Spleen (tissue), 11 donors: ENCODE measurements around the gene PRICKLE1. TPM values are rescaled to one million over a fixed set of nuclear protein-coding genes. Genes with fewer than 3 reads are reported as not detected.

Experiments
- DNase-seq: peaks from one replicate; pipeline ENCODE4 v3.0.0-alpha.2; 2020
- H3K27ac ChIP-seq, 8 donors: fragments of 200-600 bp; sonication (generic) in 7 of 8; 1 replicate in 4 of 8; 2 replicates in 4 of 8; pipeline versions ENCODE4 v1.5.0 to v1.8.0; 2016 to 2021; ENCODE audit warnings: inconsistent platforms in 4 of 8, mild to moderate bottlenecking in 4 of 8, moderate library complexity in 1 of 8
- H3K27me3 ChIP-seq, 7 donors: fragments of 200-600 bp; sonication (generic) in 6 of 7; replicated peaks in 1 of 7; 1 replicate in 4 of 7; 2 replicates in 3 of 7; pipeline versions ENCODE4 v1.5.0 to v1.8.0; 2016 to 2021; ENCODE audit warnings: inconsistent platforms in 3 of 7, mild to moderate bottlenecking in 1 of 7
- H3K36me3 ChIP-seq, 6 donors: fragments of 200-600 bp; sonication (generic) in 5 of 6; 1 replicate in 4 of 6; 2 replicates in 2 of 6; pipeline versions ENCODE4 v1.5.0 to v1.8.0; 2016 to 2021; ENCODE audit warnings: inconsistent platforms in 2 of 6
- H3K4me1 ChIP-seq, 6 donors: fragments of 200-600 bp; sonication (generic) in 5 of 6; 1 replicate in 3 of 6; 2 replicates in 3 of 6; pipeline versions ENCODE4 v1.5.0 to v1.8.0; 2016 to 2021; ENCODE audit warnings: inconsistent platforms in 3 of 6
- H3K4me3 ChIP-seq, 8 donors: fragments of 200-600 bp; sonication (generic) in 7 of 8; 1 replicate in 4 of 8; 2 replicates in 4 of 8; pipeline versions ENCODE4 v1.5.0 to v1.8.0; 2016 to 2021; ENCODE audit warnings: inconsistent platforms in 4 of 8, mild to moderate bottlenecking in 4 of 8, moderate library complexity in 2 of 8
- H3K9me3 ChIP-seq, 8 donors: fragments of 200-600 bp; sonication (generic) in 7 of 8; 1 replicate in 4 of 8; 2 replicates in 4 of 8; pipeline versions ENCODE4 v1.5.0 to v1.8.0; 2016 to 2021; ENCODE audit warnings: inconsistent platforms in 4 of 8
- POLR2A ChIP-seq, 3 donors: fragments of 450-650 bp; IDR thresholded peaks; one replicate each; pipeline ENCODE4 v1.5.1; 2017; ENCODE audit warnings: antibody characterized with exemption in 3 of 3, mild to moderate bottlenecking in 1 of 3
- POLR2AphosphoS5 ChIP-seq, 3 donors: sonication (generic); formaldehyde crosslinking; IDR thresholded peaks; one replicate each; pipeline ENCODE4 v1.5.1; 2017; ENCODE audit warnings: antibody characterized with exemption in 3 of 3
- WGBS, 5 donors: extraction: QIAGEN DNeasy Blood & Tissue Kit in 3 of 5; methylation state at CpG; one replicate each; pipeline versions ENCODE4 v1.1.5 to v1.1.7; 2013 to 2018; 5-methylcytosine and 5-hydroxymethylcytosine counted together
- intact Hi-C: fragments of 100-400 bp; cut with DNase I; formaldehyde crosslinking; loops from one replicate; pipeline ENCODE4 v1.15.0; 2023; ENCODE audit warnings: low total_unique reads
- polyA plus RNA-seq, 3 donors: library from polyadenylated mRNA; stranded (reverse); fragments of 200-250 nt; gene quantifications; one replicate each; pipeline ENCODE4 v1.2.1, GENCODE V29; 2013
- total RNA-seq, 7 donors: library from RNA; depleted of rRNA in 3 of 7; stranded (reverse); fragments of >200 nt in 3 of 7; fragmentation: NEBNext Ultra II Directional in 4 of 7; extraction: Animal tissue kit (Norgen Biotek cat#: 25700) in 4 of 7; gene quantifications; one replicate each; pipeline versions ENCODE4 v1.1.0 to v1.2.1, GENCODE V29; 2016 to 2021
- TF ChIP-seq, protein P1 (sequence below), 11 experiments: fragments of 200-600 bp in 7 of 11; fragments of 450-650 bp in 4 of 11; sonication (generic) in 4 of 11; IDR thresholded peaks in 8 of 11; conservative IDR thresholded peaks in 3 of 11; 1 replicate in 7 of 11; 2 replicates in 4 of 11; pipeline versions ENCODE4 v1.4.0 to v1.8.0; 2016 to 2021; ENCODE audit warnings: antibody characterized with exemption in 11 of 11, inconsistent platforms in 4 of 11, mild to moderate bottlenecking in 1 of 11
- donor health status: healthy with polysubstance abuse.
- donor health status: DM: no; HTN: no; CAD: no; lungs with moderate emphysema.
- donor health status: DM: no; HTN: no; CAD: no.
- donor health status: Bipolar disorder and iron deficiency.
- donor health status: healthy.
- donor health status: DM: no; HTN: no; CAD: no.
- donor health status: DM: yes; HTN: yes; CAD: no.

Gene PRICKLE1
- total and polyA plus RNA-seq, 10 donors, result 5.1 to 73.0 (median 29.3) TPM

DNA sequence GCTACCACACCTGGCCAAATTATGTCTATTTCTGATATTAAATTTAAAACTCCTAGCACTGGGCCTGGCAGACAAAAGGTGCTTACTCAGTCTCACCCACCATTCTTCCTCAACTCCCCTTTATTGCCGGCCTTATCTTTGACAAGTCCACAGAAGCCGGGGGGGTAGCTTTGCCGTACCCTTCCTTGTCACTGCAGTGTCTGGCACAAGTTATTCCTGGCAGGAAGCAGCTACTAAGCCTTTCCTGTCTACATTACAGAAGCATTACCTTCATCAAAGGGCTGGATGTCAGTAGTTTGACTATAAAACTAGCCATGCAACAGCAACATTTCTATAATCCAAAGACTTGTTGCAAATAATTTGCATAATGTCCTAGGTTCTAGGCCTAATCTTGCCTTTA, 127.1 kb downstream of the PRICKLE1 start:
- Histone ChIP-seq H3K27ac (peak overlapping the region in 2 of 8 donors; percentile 7 to 39), H3K36me3 (peaks cover 0 to 98% (median 57%) of the 10 kb centered on the region in 6 donors), H3K27me3 (no peaks in the 10 kb centered on the region), H3K4me1 (peaks cover 0 to 27% (median 12%) of the 10 kb centered on the region in 6 donors), H3K4me3 (no peak overlapping the region), H3K9me3 (no peaks in the 10 kb centered on the region)
- WGBS, 5 donors, result 48 to 59% (median 50%) methylated on average over 3 of the region's 3 CpGs
- TF ChIP-seq POLR2A (IDR thresholded peaks at IDR 0.05), result no peak
- no peak for TF ChIP-seq POLR2AphosphoS5 (IDR thresholded peaks at IDR 0.05)
- TF ChIP-seq, protein P1, sequence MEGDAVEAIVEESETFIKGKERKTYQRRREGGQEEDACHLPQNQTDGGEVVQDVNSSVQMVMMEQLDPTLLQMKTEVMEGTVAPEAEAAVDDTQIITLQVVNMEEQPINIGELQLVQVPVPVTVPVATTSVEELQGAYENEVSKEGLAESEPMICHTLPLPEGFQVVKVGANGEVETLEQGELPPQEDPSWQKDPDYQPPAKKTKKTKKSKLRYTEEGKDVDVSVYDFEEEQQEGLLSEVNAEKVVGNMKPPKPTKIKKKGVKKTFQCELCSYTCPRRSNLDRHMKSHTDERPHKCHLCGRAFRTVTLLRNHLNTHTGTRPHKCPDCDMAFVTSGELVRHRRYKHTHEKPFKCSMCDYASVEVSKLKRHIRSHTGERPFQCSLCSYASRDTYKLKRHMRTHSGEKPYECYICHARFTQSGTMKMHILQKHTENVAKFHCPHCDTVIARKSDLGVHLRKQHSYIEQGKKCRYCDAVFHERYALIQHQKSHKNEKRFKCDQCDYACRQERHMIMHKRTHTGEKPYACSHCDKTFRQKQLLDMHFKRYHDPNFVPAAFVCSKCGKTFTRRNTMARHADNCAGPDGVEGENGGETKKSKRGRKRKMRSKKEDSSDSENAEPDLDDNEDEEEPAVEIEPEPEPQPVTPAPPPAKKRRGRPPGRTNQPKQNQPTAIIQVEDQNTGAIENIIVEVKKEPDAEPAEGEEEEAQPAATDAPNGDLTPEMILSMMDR (IDR thresholded peaks at IDR 0.05 in 8 of 11, conservative IDR thresholded peaks at IDR 0.05 in 3 of 11), result no peak
- no peak for DNase-seq
- intact Hi-C loops, result no loop called here

DNA sequence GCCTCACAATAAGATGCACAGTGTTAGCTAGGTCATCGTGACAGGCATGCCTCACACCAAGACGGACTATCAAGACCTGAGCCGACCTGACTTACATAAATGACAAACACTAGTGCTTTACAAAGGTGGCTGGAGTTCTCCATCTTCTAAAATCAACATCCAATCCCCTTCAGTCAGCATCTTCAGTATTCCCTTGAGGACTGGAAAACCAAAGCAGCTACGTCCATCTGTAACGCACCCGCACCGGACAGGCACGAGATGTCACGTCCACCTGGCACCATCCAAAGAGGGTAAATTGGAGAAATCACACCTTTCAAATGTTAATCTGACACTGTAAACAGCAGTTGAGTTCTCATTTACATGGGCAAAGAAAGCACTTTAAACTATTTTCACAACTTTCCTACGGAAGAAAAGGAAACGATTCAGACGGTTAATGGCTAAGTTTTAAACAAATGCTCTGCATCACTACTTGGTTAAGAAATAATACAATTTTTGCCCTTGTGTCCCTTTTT, 130.2 kb downstream of the PRICKLE1 start:
- DNase-seq, result no peak

DNA sequence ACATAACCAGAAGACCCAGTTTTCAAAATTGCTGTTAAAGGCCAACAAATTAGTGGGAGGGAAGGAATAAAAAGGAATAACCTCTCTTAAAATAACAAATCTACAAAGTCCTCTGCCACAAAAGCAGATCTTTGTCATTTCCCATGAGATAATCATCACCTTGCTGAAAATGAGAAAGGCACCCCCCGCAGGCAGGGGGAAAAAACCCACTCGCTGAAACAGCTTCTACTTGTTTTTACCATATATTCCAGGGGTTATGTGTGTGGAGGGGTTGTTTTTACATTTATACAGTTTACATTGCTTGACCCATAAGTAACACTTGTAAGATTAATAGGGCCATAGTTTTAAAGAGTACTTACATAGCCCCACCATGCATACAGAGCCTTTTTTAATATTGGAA, 131.0 kb downstream of the PRICKLE1 start:
- DNase-seq, result no peak
- Histone ChIP-seq H3K27ac (no peak overlapping the region), H3K4me3 (no peak overlapping the region), H3K27me3 (no peaks in the 10 kb centered on the region), H3K9me3 (no peaks in the 10 kb centered on the region), H3K36me3 (peaks cover 0 to 70% (median 35%) of the 10 kb centered on the region in 6 donors), H3K4me1 (peaks cover 0 to 29% (median 9%) of the 10 kb centered on the region in 6 donors)
- TF ChIP-seq, protein P1 (IDR thresholded peaks at IDR 0.05 in 8 of 11, conservative IDR thresholded peaks at IDR 0.05 in 3 of 11), result no peak
- TF ChIP-seq POLR2AphosphoS5 (IDR thresholded peaks at IDR 0.05), result no peak
- TF ChIP-seq POLR2A (IDR thresholded peaks at IDR 0.05), result no peak
- 80 to 95% (median 91%) methylated on average over 2 of the region's 2 CpGs for WGBS, 5 donors
- intact Hi-C loops, result no loop called here

More for the DNA sequence above, 130.2 kb downstream of the PRICKLE1 start:
- intact Hi-C loops, result no loop called here
- H3K27ac ChIP-seq, result no peak overlapping the region
- H3K9me3 ChIP-seq, result no peaks in the 10 kb centered on the region
- WGBS, 5 donors, result 93 to 97% (median 96%) methylated on average over 12 of the region's 12 CpGs
- H3K4me1 ChIP-seq, result peaks cover 0 to 25% (median 9%) of the 10 kb centered on the region in 6 donors
- no peak overlapping the region for H3K4me3 ChIP-seq
- TF ChIP-seq, protein P1 (IDR thresholded peaks at IDR 0.05 in 8 of 11, conservative IDR thresholded peaks at IDR 0.05 in 3 of 11), result no peak
- TF ChIP-seq POLR2AphosphoS5 (IDR thresholded peaks at IDR 0.05) (no peak), POLR2A (IDR thresholded peaks at IDR 0.05) (no peak)
- H3K27me3 ChIP-seq, result no peaks in the 10 kb centered on the region
- peaks cover 0 to 78% (median 41%) of the 10 kb centered on the region in 6 donors for H3K36me3 ChIP-seq

- Histone ChIP-seq H3K36me3 (peaks cover 0 to 33% (median 12%) of the 10 kb centered on the region in 6 donors), H3K27ac (peak overlapping the region in 2 of 8 donors; percentile 5 to 51), H3K4me3 (no peak overlapping the region), H3K4me1 (peaks cover 4 to 82% (median 22%) of the 10 kb centered on the region in 6 donors), H3K9me3 (no peaks in the 10 kb centered on the region), H3K27me3 (no peaks in the 10 kb centered on the region)
- no peak for TF ChIP-seq POLR2AphosphoS5 (IDR thresholded peaks at IDR 0.05)
- TF ChIP-seq, protein P1 (IDR thresholded peaks at IDR 0.05 in 8 of 11, conservative IDR thresholded peaks at IDR 0.05 in 3 of 11), result no peak
- no peak for TF ChIP-seq POLR2A (IDR thresholded peaks at IDR 0.05)
- WGBS, 5 donors, result 48 to 71% (median 62%) methylated on average over 2 of the region's 2 CpGs
- DNase-seq, result no peak
- intact Hi-C loops, result no loop called here
Observed at GRCh38 chr12:42450248-42450647, 139.3 kb downstream of the PRICKLE1 start.
